ENCODE data around the gene OBP2B.
"Not testable (repeated sequence)": the region's sequence is repeated elsewhere in the genome, so short reads cannot be mapped to it uniquely, and the experiment has no call there.

The OBP2B gene

DNA sequence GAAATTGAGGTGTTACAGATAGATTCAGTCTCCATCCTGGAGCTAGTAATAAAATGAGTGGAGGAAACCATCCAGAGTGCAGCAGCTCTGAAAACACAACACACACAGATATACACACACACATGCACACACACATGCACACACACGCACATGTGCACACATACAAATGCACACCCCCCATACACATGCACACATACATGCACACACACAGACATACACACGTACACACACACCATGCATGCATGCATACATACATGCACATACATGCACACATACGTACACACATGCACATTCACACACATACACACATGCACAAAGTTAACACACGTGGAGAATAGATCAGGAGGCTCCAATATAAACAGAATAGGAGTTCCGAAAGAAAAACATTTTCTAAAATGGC lies 21.0 kb upstream of the OBP2B start:
- peaks cover 0 to 33% of the 10 kb centered on the region in 2 donors for H3K27me3 ChIP-seq
- H3K4me3 ChIP-seq = no peak overlapping the region
- H3K36me3 ChIP-seq = no peaks in the 10 kb centered on the region
- H3K9me3 ChIP-seq = no peaks in the 10 kb centered on the region
- no peak for DNase-seq
- H3K27ac ChIP-seq = no peak overlapping the region
- H3K4me1 ChIP-seq = no peaks in the 10 kb centered on the region
- TF ChIP-seq, protein P1, sequence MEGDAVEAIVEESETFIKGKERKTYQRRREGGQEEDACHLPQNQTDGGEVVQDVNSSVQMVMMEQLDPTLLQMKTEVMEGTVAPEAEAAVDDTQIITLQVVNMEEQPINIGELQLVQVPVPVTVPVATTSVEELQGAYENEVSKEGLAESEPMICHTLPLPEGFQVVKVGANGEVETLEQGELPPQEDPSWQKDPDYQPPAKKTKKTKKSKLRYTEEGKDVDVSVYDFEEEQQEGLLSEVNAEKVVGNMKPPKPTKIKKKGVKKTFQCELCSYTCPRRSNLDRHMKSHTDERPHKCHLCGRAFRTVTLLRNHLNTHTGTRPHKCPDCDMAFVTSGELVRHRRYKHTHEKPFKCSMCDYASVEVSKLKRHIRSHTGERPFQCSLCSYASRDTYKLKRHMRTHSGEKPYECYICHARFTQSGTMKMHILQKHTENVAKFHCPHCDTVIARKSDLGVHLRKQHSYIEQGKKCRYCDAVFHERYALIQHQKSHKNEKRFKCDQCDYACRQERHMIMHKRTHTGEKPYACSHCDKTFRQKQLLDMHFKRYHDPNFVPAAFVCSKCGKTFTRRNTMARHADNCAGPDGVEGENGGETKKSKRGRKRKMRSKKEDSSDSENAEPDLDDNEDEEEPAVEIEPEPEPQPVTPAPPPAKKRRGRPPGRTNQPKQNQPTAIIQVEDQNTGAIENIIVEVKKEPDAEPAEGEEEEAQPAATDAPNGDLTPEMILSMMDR (IDR thresholded peaks at IDR 0.05) = no peak
- intact Hi-C loops (cut with DNase I; ENCODE audit: low total_unique reads) = no loop called here

DNA sequence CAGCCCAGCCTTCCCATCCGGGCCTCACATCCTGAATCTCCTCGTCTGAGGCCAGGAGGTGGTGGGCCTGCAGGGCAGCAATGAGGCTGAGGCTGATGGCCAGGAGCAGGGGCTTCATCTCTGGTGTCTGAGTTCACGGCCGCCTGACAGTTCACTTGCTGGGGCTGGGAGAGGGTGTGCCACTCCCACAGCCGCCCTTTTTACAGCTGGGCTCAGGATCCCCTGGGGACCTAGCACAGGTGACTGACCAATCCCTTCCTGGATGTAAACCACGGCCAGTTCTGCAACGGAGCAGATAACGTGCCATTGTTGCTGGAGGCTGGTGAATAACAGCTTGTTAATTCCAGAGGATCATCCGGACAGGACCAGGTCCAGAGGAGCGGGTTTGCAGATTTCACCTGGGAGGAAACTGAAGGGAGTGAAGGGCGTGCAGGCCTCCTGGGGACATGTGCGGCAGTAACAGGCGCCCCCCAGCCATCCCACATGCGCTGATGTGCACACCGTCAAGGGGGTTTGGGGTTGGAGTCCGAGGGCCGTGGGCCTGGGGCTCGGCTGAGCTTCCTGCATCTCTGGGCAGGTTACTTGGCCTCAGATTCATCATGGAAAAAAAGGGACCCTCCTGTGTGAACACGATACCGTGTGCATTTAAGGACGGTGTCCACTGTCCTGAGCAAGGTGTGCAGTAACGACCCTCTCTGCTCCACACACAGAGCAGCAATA lies 19.6 kb upstream of the OBP2B start:
- H3K9me3 ChIP-seq; H3K4me1 ChIP-seq; H3K4me3 ChIP-seq; intact Hi-C loops (cut with DNase I; ENCODE audit: low total_unique reads); DNase-seq; H3K36me3 ChIP-seq; H3K27ac ChIP-seq: not testable (repeated sequence)
- peaks cover 0 to 43% of the 10 kb centered on the region in 2 donors for H3K27me3 ChIP-seq

DNA sequence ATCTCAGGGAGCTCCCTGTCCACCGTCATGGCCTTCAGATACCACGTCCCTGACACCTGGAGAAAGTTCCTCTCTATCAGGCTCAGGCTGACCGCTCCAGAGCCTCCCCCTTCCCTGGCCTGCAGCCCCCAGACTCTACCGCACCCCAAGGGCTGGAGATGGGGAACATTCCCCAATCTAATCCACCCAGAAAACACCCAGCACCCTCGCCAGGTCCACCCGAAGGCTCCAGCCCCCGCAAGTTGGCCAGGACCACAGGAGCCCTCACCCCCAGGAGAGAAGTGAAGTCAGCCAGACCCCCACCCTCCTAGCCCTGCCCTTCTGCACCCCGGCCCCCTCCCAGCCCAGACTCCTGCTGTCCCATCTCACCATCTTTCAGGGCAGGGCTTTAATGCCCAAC lies 18.9 kb upstream of the OBP2B start:
- peak in 1 of 2 donors; percentile 49 for DNase-seq
- intact Hi-C loops (cut with DNase I; ENCODE audit: low total_unique reads); H3K4me1 ChIP-seq: not testable (repeated sequence)

DNA sequence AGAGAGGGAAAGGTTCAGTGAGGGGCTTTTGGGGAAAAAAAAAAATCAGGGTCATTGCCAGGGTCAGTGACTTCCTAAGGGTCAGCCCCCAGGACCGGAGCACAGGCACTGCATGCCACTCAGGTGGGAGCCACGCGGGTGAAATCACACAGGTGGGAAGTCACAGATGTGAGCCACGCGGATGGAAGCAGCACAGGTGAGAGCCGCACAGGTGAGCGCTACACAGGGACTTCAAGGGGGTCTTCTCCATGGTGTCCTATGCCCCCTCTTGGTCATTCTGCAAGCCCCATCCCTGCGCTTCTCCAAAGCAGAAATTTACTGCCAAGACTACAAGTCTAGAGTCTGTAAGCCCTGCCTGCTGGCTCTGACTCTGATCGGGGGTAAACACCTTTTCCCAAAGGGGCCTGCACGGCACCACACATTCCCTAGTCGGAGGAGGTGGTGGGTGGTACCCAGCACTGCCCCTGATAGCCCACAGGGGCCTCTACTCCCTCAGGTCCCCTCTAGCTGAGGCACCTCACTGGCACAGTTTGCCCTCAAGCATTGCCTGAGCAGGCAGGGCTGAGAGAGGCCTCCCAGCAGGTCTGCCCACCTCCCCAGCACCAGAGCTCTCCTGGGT lies 18.3 kb upstream of the OBP2B start:
- Histone ChIP-seq H3K27me3 (peaks cover 0 to 48% of the 10 kb centered on the region in 2 donors), H3K36me3 (no peaks in the 10 kb centered on the region), H3K9me3 (no peaks in the 10 kb centered on the region), H3K4me3 (no peak overlapping the region), H3K27ac (no peak overlapping the region), H3K4me1 (no peaks in the 10 kb centered on the region)
- DNase-seq = no peak
- intact Hi-C loops (cut with DNase I; ENCODE audit: low total_unique reads) = no loop called here
- TF ChIP-seq, protein P1 (IDR thresholded peaks at IDR 0.05) = no peak

More for the DNA sequence above, 18.9 kb upstream of the OBP2B start:
- not testable (repeated sequence) for H3K36me3 ChIP-seq, H3K4me3 ChIP-seq, H3K27ac ChIP-seq, H3K9me3 ChIP-seq
- H3K27me3 ChIP-seq = peaks cover 0 to 46% of the 10 kb centered on the region in 2 donors

DNA sequence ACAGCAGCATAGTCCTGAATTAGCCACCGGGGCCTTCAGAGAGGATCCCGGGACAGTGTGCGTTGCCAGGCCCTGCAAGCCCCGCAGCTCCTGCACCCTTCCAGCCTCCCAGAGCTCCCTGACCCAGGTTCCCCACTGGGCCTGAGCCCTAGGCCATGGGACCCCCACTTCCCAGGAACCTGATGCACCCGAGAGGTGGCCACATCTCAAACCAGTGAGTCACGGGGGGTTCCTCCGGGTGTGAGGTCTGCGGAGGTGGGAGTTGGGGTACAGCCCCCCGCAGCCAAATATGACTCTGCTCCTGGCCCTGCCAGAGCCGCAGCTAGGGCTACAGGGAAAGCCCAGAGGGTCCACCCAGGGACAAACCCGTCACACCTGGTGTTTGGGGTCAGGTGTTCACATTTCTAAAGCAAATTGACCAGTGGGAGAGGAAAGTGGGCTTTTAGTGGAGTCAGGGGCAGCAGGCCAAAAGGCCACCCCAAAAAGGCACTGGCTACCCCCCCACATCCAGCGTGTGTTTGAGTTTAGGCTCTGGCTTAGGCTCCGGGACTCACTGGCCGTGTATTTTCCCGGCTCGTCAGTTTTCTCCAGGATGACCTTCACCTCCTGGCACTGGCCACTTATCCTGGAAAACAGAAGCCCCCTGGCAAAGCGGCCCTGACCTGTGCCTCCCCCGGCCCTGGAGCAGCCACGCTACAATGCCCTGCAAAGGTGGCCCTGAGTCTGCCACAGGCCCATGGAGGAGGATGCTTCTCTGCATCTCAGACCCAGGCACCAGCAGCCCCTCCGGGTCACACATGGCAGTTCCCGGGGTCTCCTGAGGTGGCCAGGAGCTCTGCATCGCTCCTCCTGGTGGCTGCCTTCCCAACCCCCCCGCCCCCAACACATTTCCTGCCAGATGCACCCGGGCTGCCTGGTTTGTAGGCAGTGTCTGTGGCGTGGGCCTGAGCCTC lies 17.4 kb upstream of the OBP2B start:
- DNase-seq = peak in 1 of 2 donors; percentile 40
- intact Hi-C loops (cut with DNase I; ENCODE audit: low total_unique reads) = no loop called here
- Histone ChIP-seq H3K4me3 (no peak overlapping the region), H3K4me1 (no peaks in the 10 kb centered on the region), H3K36me3 (no peaks in the 10 kb centered on the region), H3K27me3 (peaks cover 0 to 51% of the 10 kb centered on the region in 2 donors), H3K9me3 (no peaks in the 10 kb centered on the region), H3K27ac (no peak overlapping the region)
- TF ChIP-seq, protein P1 (IDR thresholded peaks at IDR 0.05) = no peak

DNA sequence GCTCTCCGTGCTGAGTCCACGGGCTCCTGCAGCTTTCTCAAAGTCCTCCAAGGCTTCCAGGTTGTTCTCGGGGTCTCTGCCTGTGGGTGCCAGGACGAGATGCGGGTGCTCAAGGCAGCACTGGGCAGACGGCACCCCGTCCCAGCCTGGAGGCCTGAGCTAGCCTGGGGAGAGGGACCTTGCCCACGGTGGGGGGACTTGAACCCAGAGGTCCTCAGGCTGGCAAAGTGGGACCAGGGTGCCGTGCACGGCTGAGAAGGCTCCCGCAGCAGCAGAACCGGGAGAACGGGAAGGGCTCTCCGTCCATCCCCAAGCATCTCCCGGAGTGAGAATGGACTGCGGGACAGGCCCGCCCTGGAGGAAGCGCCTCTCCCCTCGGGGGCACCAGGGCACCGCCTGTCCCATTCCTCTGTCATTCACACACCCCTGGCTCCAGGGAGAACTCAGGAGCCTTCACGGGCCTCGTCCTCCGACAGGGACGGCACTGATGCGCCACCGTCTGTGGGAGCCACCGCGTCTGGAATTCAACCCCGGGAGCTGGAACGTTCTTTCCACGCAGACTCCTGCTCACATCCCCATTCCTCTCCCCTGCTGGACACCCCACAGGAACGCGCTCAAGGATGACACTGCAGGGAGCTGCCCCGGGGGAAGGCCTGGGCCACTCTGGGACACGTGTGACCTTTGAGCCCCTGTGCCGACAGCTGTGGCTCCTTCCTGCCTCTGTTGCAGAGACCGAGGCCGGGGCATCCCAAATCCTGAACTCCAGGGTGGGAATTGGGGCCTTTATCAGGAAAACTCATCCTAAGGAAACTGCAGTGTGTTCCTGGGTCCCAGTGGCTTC lies 16.3 kb upstream of the OBP2B start:
- TF ChIP-seq, protein P1 (IDR thresholded peaks at IDR 0.05) = no peak
- no peaks in the 10 kb centered on the region for H3K9me3 ChIP-seq
- no peak overlapping the region for H3K27ac ChIP-seq
- H3K36me3 ChIP-seq = no peaks in the 10 kb centered on the region
- H3K4me1 ChIP-seq = no peaks in the 10 kb centered on the region
- DNase-seq = peak in 1 of 2 donors; percentile 59
- H3K27me3 ChIP-seq = peaks cover 0 to 51% of the 10 kb centered on the region in 2 donors
- H3K4me3 ChIP-seq = no peak overlapping the region
- intact Hi-C loops (cut with DNase I; ENCODE audit: low total_unique reads) = no loop called here

All from tibial artery (tissue), 4 donors.